ENCODE data around the gene OCA2.

OCA2 gene

DNA sequence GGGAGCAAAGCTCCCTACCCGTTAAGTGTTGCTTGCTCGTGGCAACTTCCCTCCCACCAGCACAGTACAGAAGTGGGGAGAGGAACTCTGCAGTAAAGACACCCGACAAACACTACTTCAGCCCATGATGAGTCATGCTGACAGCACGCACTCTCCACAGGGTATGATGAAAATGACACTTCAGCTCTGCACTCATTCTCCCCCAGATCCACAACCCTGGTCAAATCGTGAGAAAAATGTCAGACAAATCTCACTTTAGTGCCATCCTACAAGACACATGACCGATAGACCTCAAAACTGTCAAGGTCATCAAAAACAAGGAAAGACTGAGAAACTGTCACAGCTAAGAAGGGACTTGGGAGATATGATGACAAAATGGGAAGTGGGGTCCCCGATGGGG lies 278.9 kb downstream of the OCA2 start:
- H3K4me3 ChIP-seq (ENCODE audit: low read depth, low read length): no peak overlapping the region
- TF ChIP-seq, protein P1, sequence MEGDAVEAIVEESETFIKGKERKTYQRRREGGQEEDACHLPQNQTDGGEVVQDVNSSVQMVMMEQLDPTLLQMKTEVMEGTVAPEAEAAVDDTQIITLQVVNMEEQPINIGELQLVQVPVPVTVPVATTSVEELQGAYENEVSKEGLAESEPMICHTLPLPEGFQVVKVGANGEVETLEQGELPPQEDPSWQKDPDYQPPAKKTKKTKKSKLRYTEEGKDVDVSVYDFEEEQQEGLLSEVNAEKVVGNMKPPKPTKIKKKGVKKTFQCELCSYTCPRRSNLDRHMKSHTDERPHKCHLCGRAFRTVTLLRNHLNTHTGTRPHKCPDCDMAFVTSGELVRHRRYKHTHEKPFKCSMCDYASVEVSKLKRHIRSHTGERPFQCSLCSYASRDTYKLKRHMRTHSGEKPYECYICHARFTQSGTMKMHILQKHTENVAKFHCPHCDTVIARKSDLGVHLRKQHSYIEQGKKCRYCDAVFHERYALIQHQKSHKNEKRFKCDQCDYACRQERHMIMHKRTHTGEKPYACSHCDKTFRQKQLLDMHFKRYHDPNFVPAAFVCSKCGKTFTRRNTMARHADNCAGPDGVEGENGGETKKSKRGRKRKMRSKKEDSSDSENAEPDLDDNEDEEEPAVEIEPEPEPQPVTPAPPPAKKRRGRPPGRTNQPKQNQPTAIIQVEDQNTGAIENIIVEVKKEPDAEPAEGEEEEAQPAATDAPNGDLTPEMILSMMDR (IDR thresholded peaks at IDR 0.05; ENCODE audit: low read depth, low read length): no peak
- DNase-seq (ENCODE audit: low read depth, low spot score): peak; percentile 74
- in situ Hi-C loops (cut with HindIII; ENCODE audit: low sequenced_read_pairs): no loop called here

DNA sequence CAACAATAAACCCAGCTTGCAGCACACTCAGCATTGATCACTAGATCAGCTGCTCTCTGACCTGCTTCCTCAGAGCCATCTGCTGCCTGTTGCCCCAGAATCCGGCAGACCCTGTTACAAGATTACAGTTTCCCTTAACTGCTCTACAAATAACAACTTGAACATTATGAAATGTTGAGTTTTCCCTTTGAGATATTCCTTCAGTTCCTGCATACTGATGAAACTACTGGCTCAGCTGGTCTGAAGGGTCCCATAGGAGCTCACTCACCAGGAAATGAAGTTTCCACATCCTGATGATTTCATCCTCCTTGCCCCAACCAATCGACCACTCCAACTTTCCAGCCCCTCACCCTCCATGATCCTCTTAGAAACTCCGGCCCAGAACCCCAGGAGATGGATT lies 281.9 kb downstream of the OCA2 start:
- TF ChIP-seq, protein P1 (IDR thresholded peaks at IDR 0.05; ENCODE audit: low read depth, low read length): no peak
- no peak for DNase-seq (ENCODE audit: low read depth, low spot score)
- in situ Hi-C loops (cut with HindIII; ENCODE audit: low sequenced_read_pairs): no loop called here
- no peak overlapping the region for H3K4me3 ChIP-seq (ENCODE audit: low read depth, low read length)

DNA sequence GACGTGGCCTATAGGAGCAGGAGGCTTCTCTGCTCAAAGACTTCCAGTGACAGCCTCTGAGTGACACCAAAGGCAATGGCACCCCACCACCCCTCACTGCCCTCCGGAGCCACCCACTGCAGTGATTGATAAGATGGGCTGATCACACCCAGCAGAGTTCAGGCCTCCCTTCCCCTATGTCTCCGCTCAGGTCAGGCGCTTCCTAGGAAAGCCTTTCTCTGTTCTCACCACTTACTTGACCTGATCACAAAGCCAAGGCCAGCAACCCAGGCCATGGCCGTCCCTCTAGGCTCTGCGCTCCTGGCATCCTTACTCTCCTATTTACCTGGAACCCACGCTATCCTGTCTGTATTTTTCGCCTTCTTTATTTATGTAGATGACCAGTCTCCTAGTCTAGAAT lies 282.3 kb downstream of the OCA2 start:
- TF ChIP-seq, protein P1 (IDR thresholded peaks at IDR 0.05; ENCODE audit: low read depth, low read length): no peak
- H3K4me3 ChIP-seq (ENCODE audit: low read depth, low read length): no peak overlapping the region
- in situ Hi-C loops (cut with HindIII; ENCODE audit: low sequenced_read_pairs): no loop called here
- DNase-seq (ENCODE audit: low read depth, low spot score): no peak

DNA sequence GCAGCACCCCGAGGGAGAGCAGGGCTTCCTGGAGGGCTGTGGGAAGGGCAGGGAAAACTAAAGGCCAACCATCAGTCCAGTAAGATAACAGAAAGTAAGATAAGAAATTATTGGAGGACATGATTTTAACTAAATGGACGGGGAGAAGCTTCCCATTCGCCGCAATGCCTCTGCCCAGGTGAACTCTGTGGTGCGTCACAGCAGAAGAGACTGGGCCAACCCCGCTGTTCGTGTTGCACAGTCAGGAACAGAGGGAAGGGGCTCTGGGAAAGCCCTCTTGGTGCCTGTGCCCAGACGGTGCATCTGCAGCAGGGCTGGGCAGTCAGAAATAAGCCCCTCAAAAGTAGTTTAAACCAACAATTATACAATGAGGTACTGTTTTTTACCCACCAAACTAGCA lies 284.1 kb downstream of the OCA2 start:
- TF ChIP-seq, protein P1 (IDR thresholded peaks at IDR 0.05; ENCODE audit: low read depth, low read length): no peak
- in situ Hi-C loops (cut with HindIII; ENCODE audit: low sequenced_read_pairs): no loop called here
- no peak overlapping the region for H3K4me3 ChIP-seq (ENCODE audit: low read depth, low read length)
- DNase-seq (ENCODE audit: low read depth, low spot score): no peak

DNA sequence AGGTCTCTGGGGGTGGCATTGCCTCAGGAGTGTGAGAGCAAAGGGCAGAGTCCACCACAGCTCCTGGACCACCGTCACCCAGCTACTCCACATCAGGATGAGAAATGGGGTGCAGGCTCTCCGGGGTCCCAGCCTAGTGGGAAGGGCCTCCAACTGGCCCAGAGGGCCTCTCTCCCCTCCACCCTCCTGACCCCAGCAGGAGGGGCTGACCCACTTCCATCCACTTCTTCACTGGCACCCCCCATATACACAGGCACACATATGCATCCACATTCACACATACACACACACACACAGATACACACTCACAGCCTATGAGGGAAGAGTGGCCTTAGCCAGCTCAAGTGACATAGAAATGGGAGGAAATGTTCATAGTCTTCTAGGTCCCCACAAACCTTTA lies 286.0 kb downstream of the OCA2 start:
- in situ Hi-C loops (cut with HindIII; ENCODE audit: low sequenced_read_pairs): no loop called here
- H3K4me3 ChIP-seq (ENCODE audit: low read depth, low read length): no peak overlapping the region
- TF ChIP-seq, protein P1 (IDR thresholded peaks at IDR 0.05; ENCODE audit: low read depth, low read length): no peak
- DNase-seq (ENCODE audit: low read depth, low spot score): no peak

DNA sequence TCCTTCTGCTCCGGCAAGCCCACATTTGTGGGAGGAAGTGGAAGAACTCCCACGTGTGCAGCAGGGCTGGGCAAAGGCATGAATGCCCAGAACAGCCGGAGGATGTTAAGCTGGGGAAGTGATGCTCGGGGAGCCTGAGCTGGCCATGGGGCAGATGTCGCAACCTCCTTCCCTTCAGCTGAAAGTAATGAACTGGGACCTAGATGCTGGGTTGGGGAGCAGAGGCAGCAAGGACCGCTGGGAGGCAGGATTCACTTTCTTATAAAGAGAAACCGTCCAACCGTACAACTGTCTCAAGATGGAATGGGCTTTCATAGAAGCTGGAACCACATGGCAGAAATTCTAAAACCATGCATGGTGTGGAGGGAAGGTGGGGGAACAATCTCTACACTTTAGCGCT lies 290.9 kb downstream of the OCA2 start:
- H3K4me3 ChIP-seq (ENCODE audit: low read depth, low read length): no peak overlapping the region
- in situ Hi-C loops (cut with HindIII; ENCODE audit: low sequenced_read_pairs): no loop called here
- no peak for DNase-seq (ENCODE audit: low read depth, low spot score)
- TF ChIP-seq, protein P1 (IDR thresholded peaks at IDR 0.05; ENCODE audit: low read depth, low read length): no peak

DNA sequence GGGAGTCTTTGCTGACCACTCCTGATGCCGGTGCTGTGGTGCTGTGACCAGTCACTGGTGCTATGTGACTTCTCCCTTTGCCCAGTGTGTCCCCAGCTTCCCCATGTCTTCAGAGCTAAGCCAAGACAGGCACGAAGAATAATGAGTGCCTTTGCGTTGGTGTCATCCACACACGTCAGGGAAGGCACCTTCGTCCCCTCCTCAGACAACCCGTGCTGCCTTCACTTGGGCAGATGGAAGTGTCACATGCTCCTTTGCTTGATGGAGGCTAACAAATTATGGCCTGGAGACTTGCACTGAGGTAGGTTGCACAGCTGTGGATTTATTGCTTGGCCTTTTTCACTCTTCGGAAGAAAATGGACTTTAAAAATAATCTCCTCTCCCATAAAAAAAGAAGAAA lies 291.8 kb downstream of the OCA2 start:
- TF ChIP-seq, protein P1 (IDR thresholded peaks at IDR 0.05; ENCODE audit: low read depth, low read length): no peak
- DNase-seq (ENCODE audit: low read depth, low spot score): no peak
- in situ Hi-C loops (cut with HindIII; ENCODE audit: low sequenced_read_pairs): no loop called here

More for the DNA sequence above, 291.8 kb downstream of the OCA2 start:
- no peak overlapping the region for H3K4me3 ChIP-seq (ENCODE audit: low read depth, low read length)
